OCI-M1 (cell line): ENCODE measurements around the gene ASAH2.
"Not testable (repeated sequence)": the region's sequence is repeated elsewhere in the genome, so short reads cannot be mapped to it uniquely, and the experiment has no call there.

Source experiments
- DNase-seq: peaks from one replicate; lab custom pipeline; 2025; lab: John Stamatoyannopoulos, UW

ASAH2 gene

DNA sequence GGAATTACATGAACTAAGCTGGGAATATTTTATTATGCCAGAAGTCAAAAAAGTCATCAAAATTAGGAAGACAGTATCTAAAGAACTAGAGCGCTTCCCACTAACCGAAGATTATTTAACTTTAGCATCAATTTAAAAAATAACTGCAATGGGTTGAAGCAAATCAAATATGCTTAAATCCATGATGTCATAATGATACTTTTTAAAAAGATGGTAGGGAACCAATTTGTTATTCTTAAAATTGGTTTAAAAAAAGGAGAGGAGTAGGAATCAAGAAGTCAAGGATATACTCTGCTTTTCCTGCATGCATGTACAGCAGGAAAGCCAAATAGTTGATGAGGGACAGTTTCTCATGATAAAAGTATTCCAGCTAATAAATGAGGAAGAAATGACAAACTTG lies 3.2 kb upstream of the ASAH2 start:
- no peak for DNase-seq

DNA sequence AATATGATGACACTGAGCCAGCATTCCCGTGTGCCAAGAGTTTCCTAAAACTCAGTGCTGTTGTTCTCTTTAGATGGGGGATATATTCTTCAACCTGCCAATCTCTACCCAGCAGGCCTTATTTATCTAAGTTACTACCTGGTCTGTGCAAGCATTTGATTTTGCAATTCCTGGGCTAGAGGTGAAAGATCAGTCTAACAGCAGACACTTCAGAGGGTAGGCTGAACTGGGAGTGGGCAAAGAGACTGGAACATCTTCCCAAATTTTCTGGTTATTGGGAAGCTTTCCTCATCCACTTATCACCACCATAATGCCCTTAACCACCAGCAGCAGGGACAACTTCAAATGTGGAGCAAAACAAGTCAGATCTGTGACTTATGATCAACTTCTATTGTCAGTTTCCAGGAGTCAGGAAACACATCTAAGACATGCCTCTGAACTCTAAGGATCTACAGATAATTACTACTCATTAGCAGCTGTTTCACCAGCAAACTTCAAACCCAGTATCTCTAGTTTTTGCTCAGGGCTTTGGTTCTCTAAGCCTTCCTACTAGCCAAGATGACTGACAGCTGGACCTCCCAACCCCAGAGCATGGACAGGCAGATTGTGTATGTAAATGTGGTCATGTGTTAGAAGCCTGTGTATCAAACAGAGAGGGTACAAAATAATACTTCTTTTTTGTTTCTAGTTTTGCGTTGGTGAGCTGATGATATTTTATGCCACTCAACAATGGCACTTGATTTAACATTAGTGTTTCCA lies 1.0 kb downstream of the ASAH2 start:
- DNase-seq: no peak

DNA sequence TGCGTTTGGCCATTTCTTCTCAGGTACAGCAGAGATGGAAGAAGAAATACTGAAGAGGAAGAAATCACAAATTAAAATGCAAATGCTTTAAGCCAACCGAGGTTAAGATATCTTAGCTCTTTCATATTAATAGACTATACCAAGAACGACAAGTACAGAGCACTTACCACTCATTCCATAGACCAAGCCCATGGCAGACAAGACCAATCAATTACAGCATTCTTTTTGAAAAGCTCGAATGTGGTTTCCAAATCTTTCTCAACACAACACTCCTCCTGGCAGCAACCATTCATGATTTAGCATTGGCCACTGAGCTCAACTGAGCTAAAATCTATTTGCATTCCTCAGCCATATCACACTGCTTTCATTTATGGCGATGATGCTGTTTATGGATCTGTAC lies 2.7 kb downstream of the ASAH2 start:
- no peak for DNase-seq

DNA sequence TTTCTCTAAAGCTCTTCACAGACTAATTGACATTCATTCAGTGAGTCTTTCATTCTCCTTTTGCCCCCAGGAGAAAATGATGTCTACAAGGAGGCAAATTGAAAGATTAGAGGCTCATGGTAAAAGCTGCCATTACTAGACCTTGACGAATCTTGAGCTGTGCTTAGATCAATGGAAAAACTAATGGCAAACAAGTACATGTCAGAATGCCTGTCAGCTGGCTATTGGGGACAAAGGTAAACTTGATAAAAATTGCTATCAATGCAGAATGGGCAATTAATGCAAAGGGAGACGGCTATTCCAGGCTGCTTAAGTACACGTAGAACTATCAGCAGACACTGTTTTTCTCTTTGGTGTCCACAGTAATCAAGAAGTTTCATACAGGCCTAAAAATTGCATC lies 3.3 kb downstream of the ASAH2 start:
- no peak for DNase-seq

DNA sequence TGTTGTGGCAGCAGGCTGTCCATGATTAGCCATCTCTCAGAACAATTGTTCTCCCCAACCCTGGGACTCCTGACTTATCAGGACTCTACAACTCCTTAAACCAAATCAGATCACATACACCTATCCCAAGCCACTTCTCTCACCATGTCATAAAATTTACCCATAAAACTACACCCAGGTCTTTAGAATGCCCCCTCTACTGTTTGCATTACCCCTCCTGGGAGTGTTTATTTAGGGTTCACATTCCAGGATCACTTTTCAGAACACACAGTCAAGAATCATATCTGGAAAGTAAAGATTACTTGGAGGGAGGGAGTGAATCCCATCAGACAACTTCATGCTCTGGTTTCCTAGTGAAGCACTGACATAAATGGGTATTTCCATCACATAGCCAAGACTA lies 7.1 kb downstream of the ASAH2 start:
- no peak for DNase-seq

- DNase-seq: no peak
Measured at GRCh38 chr10:50242777-50243176, 8.5 kb downstream of the ASAH2 start.

- not testable (repeated sequence) for DNase-seq
Measured at GRCh38 chr10:50241478-50241877, 9.8 kb downstream of the ASAH2 start.

DNA sequence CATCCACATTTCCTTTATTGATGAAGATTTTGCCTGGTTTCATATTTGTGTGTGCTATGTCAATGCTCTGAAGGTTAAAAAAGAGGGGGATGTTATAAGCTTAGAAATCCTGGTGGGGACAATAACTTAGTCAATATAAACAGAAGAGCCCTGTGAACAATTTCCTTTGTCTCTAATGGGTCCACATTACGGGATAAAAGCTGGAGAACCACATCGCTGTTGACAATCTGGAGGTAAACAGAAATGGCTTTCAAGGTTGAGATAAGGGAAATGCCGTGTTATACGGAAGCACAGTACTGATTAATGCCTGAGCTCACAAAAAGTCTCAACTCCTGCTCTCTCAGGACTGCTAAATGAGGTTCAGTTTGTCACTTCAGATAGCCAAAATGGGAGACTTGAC lies 16.8 kb downstream of the ASAH2 start:
- peak; percentile 23 for DNase-seq

- no peak for DNase-seq
Measured at GRCh38 chr10:50232261-50232639, 19.1 kb downstream of the ASAH2 start.

GRCh38 chr10:50231515-50232260 lies 19.6 kb downstream of the ASAH2 start:
- DNase-seq: peak; percentile 13

DNA sequence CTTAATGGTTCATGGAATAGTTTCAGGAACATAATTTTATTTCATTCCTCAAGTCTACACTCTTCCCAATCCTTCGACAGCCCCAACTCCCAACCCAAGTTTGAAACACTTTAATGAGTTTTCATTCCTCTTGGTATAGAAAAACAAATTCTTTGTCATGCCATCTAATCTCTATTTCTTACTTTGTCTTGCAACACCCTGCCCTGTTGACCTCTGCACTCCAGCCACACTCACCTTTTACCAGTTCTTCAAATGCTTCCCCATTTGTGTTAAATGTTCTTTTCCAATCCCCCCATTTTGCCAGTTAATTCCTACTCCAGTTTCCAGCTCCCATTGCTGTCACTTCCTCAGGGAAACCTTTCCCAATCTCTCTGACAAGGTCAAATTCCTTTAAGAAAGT lies 21.9 kb downstream of the ASAH2 start:
- DNase-seq: no peak

- DNase-seq: no peak
Measured at GRCh38 chr10:50228672-50229071, 22.6 kb downstream of the ASAH2 start.

- no peak for DNase-seq
Measured at GRCh38 chr10:50226610-50227009, 24.7 kb downstream of the ASAH2 start.

DNA sequence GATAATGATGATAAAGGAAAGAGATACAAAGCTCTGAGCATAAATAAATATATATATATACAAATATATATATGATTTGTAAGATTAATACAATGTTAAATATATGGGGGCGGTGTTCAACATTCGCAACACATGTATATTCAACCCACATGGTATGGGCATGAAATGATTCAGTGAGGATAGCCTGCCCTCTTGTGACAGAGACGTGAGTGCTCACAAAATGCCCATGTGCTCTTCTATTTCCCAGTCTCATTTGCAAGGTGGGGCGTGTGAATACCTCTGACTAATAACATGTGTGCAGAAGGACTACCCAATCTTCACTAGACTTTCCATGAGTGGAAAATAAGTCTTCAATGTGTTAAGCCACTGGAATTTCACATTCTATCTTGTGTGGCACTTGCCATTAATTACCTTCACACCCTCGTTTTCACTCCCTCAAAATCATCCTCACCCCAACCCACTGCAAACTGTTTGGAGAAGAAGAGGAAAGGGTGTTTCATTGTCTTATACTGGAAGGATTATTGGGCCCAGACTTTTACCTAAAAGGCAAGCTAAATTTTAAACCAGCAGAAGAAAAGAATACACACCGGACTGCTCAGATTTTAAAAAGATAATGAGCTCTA lies 26.9 kb downstream of the ASAH2 start:
- peak; percentile 82 for DNase-seq

- no peak for DNase-seq
Measured at GRCh38 chr10:50222199-50222598, 29.1 kb downstream of the ASAH2 start.

DNA sequence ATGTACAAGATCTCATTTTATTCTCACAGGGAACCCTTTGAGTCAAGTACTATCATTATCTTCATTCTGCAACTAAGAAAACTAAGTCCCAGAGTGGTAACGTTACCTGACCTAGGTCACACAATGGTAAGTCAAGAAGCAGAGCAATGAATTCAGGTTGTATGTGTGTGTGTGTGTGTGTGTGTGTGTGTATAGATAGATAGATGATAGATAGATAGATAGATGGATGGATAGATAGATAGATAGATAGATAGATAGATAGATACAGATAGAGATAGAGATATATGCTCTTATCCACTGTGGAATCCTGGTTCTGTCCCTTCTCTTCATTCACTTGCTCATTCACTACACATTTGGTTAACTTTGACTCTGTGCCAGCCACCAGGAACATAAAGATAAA lies 29.8 kb downstream of the ASAH2 start:
- no peak for DNase-seq

GRCh38 chr10:50219646-50220045 lies 31.7 kb downstream of the ASAH2 start:
- DNase-seq: no peak

GRCh38 chr10:50219200-50219599 lies 32.1 kb downstream of the ASAH2 start:
- DNase-seq: no peak

DNA sequence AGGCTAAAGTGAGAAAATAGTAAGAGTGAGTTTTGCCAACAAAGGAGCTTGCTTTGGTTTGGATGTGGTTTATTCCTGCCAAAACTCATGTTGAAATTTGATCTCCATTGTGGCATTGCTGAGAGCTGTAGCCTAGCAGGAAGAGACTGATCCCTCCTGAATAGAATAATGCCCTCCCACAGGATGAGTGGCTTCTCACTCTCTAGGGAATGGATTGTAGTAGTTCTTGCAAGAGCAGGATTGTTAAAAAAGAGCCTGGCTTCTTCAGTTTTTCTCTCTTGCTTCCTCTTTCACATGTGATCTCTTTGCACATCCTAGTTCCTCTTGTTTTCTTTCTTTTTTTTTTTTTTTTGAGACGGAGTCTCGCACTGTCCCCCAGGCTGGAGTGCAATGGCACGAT lies 34.4 kb downstream of the ASAH2 start:
- no peak for DNase-seq

GRCh38 chr10:50216418-50216817 lies 34.9 kb downstream of the ASAH2 start:
- no peak for DNase-seq

DNA sequence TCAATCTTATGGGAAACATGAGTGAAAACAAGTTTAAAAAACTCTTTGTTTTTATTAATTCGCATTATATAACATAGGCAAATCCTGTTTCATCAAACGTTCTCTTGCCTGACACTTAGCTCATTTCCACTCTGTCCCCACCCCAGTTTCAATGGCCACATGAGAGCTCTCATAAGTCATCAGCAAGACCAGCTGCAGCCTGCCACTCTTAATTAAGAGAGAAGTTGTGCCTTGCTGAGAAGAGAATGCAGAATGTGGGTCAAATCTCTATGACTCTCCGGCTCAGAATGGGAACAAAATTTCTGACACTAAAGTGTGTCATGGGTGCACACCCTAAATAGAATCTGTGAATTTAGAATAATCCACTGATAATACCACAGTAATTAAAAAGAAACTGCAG lies 39.6 kb downstream of the ASAH2 start:
- DNase-seq: no peak

GRCh38 chr10:50210876-50211275 lies 40.4 kb downstream of the ASAH2 start:
- no peak for DNase-seq
